Kidney tubule cell (primary cell): ENCODE results near the gene RUNX1.

Experiments
- DNase-seq: peaks from one replicate; pipeline ENCODE4 v3.0.0-alpha.2; 2018; ENCODE audit warnings: low spot score

The RUNX1 gene

GRCh38 chr21:34783815-34784214, 265.3 kb downstream of the RUNX1 start:
- DNase-seq: no peak

GRCh38 chr21:34782506-34783360, 266.4 kb downstream of the RUNX1 start:
- DNase-seq: peak; percentile 69

GRCh38 chr21:34781526-34781925, 267.6 kb downstream of the RUNX1 start:
- DNase-seq: peak; percentile 83

GRCh38 chr21:34779860-34780259, 269.2 kb downstream of the RUNX1 start:
- DNase-seq: no peak

- peak; percentile 91 for DNase-seq
Observed at GRCh38 chr21:34775793-34776192, 273.3 kb downstream of the RUNX1 start.

- no peak for DNase-seq
Observed at GRCh38 chr21:34774750-34775149, 274.4 kb downstream of the RUNX1 start.

GRCh38 chr21:34771512-34772028, 277.5 kb downstream of the RUNX1 start:
- peak; percentile 66 for DNase-seq

GRCh38 chr21:34770576-34770975, 278.5 kb downstream of the RUNX1 start:
- DNase-seq: no peak

GRCh38 chr21:34768326-34768725, 280.8 kb downstream of the RUNX1 start:
- no peak for DNase-seq

- no peak for DNase-seq
Observed at GRCh38 chr21:34766862-34767261, 282.2 kb downstream of the RUNX1 start.

- no peak for DNase-seq
Observed at GRCh38 chr21:34765619-34766018, 283.5 kb downstream of the RUNX1 start.

- DNase-seq: no peak
Observed at GRCh38 chr21:34764715-34765284, 284.3 kb downstream of the RUNX1 start.

- DNase-seq: peak; percentile 34
Observed at GRCh38 chr21:34762786-34763185, 286.3 kb downstream of the RUNX1 start.

- DNase-seq: peak; percentile 80
Observed at GRCh38 chr21:34761758-34762330, 287.3 kb downstream of the RUNX1 start.

- DNase-seq: no peak
Observed at GRCh38 chr21:34754690-34755647, 294.1 kb downstream of the RUNX1 start.

- no peak for DNase-seq
Observed at GRCh38 chr21:34748862-34749261, 300.2 kb downstream of the RUNX1 start.

GRCh38 chr21:34745557-34746255, 303.4 kb downstream of the RUNX1 start:
- peak; percentile 90 for DNase-seq

- no peak for DNase-seq
Observed at GRCh38 chr21:34744801-34745200, 304.3 kb downstream of the RUNX1 start.

GRCh38 chr21:34743831-34744230, 305.3 kb downstream of the RUNX1 start:
- peak; percentile 89 for DNase-seq

GRCh38 chr21:34743285-34743684, 305.8 kb downstream of the RUNX1 start:
- DNase-seq: no peak

- DNase-seq: no peak
Observed at GRCh38 chr21:34740198-34740597, 308.9 kb downstream of the RUNX1 start.
